ENCODE results near the gene DUSP21. TPM values are rescaled to one million over a fixed set of nuclear protein-coding genes. Genes with fewer than 3 reads are reported as not detected.
"Not testable (repeated sequence)": the region's sequence is repeated elsewhere in the genome, so short reads cannot be mapped to it uniquely, and the experiment has no call there.

DUSP21 gene
- total RNA-seq, 4 donors from 2014 or later = not detected

- H3K36me3 ChIP-seq = no peaks in the 10 kb centered on the region
- no peaks in the 10 kb centered on the region for H3K4me1 ChIP-seq
- 97 to 98% methylated on average over 5 to 7 of the region's 7 CpGs for WGBS, 2 donors
- H3K4me3 ChIP-seq (replicated peaks in 1 of 3) = no peak overlapping the region
- no peak for DNase-seq
- intact Hi-C loops (cut with DNase I) = no loop called here
- TF ChIP-seq POLR2A (IDR thresholded peaks at IDR 0.05) = no peak
- no peak for TF ChIP-seq CTCF (IDR thresholded peaks at IDR 0.05)
- H3K27me3 ChIP-seq = no peaks in the 10 kb centered on the region
- no peak overlapping the region for H3K27ac ChIP-seq
- no peaks in the 10 kb centered on the region for H3K9me3 ChIP-seq
These were observed 26.8 kb upstream of the DUSP21 start for GRCh38 chrX:44817029-44817428.

GRCh38 chrX:44822601-44823000 is 21.2 kb upstream of the DUSP21 start:
- Histone ChIP-seq H3K27me3 (no peaks in the 10 kb centered on the region), H3K36me3 (no peaks in the 10 kb centered on the region), H3K27ac (no peak overlapping the region), H3K4me1 (no peaks in the 10 kb centered on the region), H3K4me3 (replicated peaks in 1 of 3) (no peak overlapping the region), H3K9me3 (no peaks in the 10 kb centered on the region)
- no peak for TF ChIP-seq CTCF (IDR thresholded peaks at IDR 0.05)
- TF ChIP-seq POLR2A (IDR thresholded peaks at IDR 0.05) = no peak
- DNase-seq = no peak
- intact Hi-C loops (cut with DNase I) = no loop called here

GRCh38 chrX:44823193-44823592 is 20.6 kb upstream of the DUSP21 start:
- H3K27ac ChIP-seq; H3K36me3 ChIP-seq; DNase-seq; H3K27me3 ChIP-seq; H3K9me3 ChIP-seq; H3K4me1 ChIP-seq; H3K4me3 ChIP-seq (replicated peaks in 1 of 3); intact Hi-C loops (cut with DNase I): not testable (repeated sequence)
- 84 to 100% methylated on average over 2 of the region's 2 CpGs for WGBS, 2 donors

- Histone ChIP-seq H3K4me3 (replicated peaks in 1 of 3) (no peak overlapping the region), H3K27ac (no peak overlapping the region), H3K36me3 (no peaks in the 10 kb centered on the region), H3K4me1 (no peaks in the 10 kb centered on the region), H3K27me3 (no peaks in the 10 kb centered on the region), H3K9me3 (no peaks in the 10 kb centered on the region)
- intact Hi-C loops (cut with DNase I) = no loop called here
- WGBS, 2 donors = 87 to 89% methylated on average over 4 of the region's 4 CpGs
- no peak for DNase-seq
- TF ChIP-seq POLR2A (IDR thresholded peaks at IDR 0.05) (no peak), CTCF (IDR thresholded peaks at IDR 0.05) (no peak)
These were observed 15.7 kb upstream of the DUSP21 start for GRCh38 chrX:44828008-44828605.

- Histone ChIP-seq H3K27me3 (no peaks in the 10 kb centered on the region), H3K4me1 (no peaks in the 10 kb centered on the region), H3K27ac (no peak overlapping the region), H3K4me3 (replicated peaks in 1 of 3) (no peak overlapping the region), H3K36me3 (no peaks in the 10 kb centered on the region), H3K9me3 (no peaks in the 10 kb centered on the region)
- DNase-seq = no peak
- 71 to 94% methylated on average over 1 to 2 of the region's 2 CpGs for WGBS, 2 donors
- TF ChIP-seq POLR2A (IDR thresholded peaks at IDR 0.05) (no peak), CTCF (IDR thresholded peaks at IDR 0.05) (no peak)
- intact Hi-C loops (cut with DNase I) = no loop called here
These were observed 14.0 kb upstream of the DUSP21 start for GRCh38 chrX:44829832-44830231.

Measured in thyroid gland (tissue), 4 donors.